Measurements from ENCODE around the gene DCDC2C.

The DCDC2C gene

GRCh38 chr2:3847397-3848052 lies 144.2 kb downstream of the DCDC2C start:
- DNase-seq, result no peak

GRCh38 chr2:3848776-3849175 lies 145.4 kb downstream of the DCDC2C start:
- DNase-seq, result no peak

- no peak for DNase-seq
These were observed 145.8 kb downstream of the DCDC2C start for GRCh38 chr2:3849213-3849612.

DNA sequence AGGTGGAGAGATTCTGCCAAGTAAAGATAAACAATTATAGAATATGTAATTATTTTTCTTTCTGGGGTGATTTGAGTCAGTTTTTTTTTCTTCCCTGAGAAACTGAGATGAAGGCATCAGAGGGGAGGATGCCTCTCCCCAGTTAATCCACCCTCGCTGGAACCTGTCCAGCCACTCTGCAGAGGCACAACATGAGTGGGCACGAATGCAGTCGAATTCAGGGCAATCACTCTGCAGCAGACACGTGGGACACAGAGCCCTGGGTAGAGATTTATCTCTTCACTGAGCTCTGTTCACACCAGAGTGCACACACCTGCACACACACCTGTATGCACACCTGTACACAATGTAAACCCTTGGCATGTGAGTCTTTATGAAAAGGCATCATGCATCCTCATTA lies 154.2 kb downstream of the DCDC2C start:
- no peak for DNase-seq

- DNase-seq, result no peak
These were observed 161.8 kb downstream of the DCDC2C start for GRCh38 chr2:3864943-3865865.

DNA sequence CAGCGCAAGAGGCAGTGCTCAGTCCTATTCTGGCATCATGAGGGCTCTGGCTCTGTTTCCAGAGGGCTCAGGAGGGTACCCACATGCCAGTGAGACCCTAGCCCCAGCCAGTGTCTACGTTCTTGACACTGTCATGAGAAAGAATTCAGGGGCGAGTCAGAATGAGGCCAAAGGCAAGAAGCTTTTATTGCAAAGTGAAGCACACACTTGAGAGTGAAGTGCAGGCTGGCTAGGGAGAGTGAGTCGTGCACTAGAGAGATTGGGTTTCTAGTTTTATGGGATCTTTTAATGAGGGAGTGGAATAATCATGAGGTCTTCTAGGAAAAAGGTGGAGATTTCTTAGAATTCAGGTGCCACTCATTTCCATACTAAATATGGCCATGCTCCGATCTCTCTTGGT lies 164.1 kb downstream of the DCDC2C start:
- no peak for DNase-seq

GRCh38 chr2:3868012-3868805 lies 164.8 kb downstream of the DCDC2C start:
- DNase-seq, result no peak

- DNase-seq, result no peak
These were observed 166.8 kb downstream of the DCDC2C start for GRCh38 chr2:3870222-3870621.

- no peak for DNase-seq
These were observed 167.6 kb downstream of the DCDC2C start for GRCh38 chr2:3871002-3871401.

GRCh38 chr2:3872451-3872850 lies 169.1 kb downstream of the DCDC2C start:
- DNase-seq, result no peak

- DNase-seq, result no peak
These were observed 170.5 kb downstream of the DCDC2C start for GRCh38 chr2:3873899-3874298.

GRCh38 chr2:3876221-3876620 lies 172.8 kb downstream of the DCDC2C start:
- no peak for DNase-seq

DNA sequence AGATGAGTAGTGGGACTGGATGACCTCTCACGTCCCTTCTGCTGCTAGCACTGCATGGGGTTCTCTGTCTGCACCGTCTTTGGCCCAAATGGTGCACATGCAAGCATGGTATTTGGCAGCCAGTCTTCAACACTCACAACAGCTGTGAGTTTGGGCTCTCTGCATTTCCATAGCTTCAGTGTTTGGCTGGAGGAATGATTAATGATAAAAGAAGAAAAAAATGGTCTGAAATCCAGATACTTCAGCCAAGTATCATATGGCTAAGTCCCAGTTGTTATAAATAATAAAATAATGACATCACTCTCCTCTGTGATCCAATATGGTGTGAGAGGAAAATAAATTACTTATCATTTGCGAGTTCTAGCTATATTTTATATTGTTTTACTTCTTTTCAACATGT lies 173.3 kb downstream of the DCDC2C start:
- DNase-seq, result no peak

- no peak for DNase-seq
These were observed 182.6 kb downstream of the DCDC2C start for GRCh38 chr2:3885629-3886628.

GRCh38 chr2:3895021-3895420 lies 191.6 kb downstream of the DCDC2C start:
- no peak for DNase-seq
